ENCODE data around the gene NIT2.
"Not testable (repeated sequence)": the region's sequence is repeated elsewhere in the genome, so short reads cannot be mapped to it uniquely, and the experiment has no call there.

NIT2 gene

DNA sequence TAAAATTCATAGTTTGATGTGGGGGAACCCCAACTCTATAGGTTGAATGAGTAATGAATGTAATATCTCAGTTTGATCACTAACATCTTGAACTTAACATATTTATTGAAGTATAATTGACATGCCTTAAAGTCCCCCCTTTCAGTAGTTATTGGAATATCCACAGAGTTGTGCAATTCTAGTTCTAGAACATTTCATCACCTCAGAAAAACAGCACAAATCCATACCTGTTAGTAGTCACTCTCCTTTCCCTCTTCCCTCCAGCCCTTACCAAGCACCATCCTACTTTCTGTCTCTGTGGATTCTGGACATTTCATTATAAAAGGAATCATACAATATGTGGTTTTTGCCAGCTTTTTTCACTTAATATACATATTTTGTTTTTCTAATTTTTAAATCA, 8.7 kb upstream of the NIT2 start:
- TF ChIP-seq, protein P1, sequence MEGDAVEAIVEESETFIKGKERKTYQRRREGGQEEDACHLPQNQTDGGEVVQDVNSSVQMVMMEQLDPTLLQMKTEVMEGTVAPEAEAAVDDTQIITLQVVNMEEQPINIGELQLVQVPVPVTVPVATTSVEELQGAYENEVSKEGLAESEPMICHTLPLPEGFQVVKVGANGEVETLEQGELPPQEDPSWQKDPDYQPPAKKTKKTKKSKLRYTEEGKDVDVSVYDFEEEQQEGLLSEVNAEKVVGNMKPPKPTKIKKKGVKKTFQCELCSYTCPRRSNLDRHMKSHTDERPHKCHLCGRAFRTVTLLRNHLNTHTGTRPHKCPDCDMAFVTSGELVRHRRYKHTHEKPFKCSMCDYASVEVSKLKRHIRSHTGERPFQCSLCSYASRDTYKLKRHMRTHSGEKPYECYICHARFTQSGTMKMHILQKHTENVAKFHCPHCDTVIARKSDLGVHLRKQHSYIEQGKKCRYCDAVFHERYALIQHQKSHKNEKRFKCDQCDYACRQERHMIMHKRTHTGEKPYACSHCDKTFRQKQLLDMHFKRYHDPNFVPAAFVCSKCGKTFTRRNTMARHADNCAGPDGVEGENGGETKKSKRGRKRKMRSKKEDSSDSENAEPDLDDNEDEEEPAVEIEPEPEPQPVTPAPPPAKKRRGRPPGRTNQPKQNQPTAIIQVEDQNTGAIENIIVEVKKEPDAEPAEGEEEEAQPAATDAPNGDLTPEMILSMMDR (IDR thresholded peaks at IDR 0.05; ENCODE audit: low read depth, low read length, missing control alignments), result no peak
- no peak for DNase-seq (ENCODE audit: extremely low read depth, low read depth)
- no peak overlapping the region for H3K4me3 ChIP-seq (replicated peaks; ENCODE audit: low read depth, low read length)

- H3K4me3 ChIP-seq (replicated peaks; ENCODE audit: low read depth, low read length); DNase-seq (ENCODE audit: extremely low read depth, low read depth): not testable (repeated sequence)
These were observed 7.2 kb upstream of the NIT2 start for GRCh38 chr3:100327377-100327776.

DNA sequence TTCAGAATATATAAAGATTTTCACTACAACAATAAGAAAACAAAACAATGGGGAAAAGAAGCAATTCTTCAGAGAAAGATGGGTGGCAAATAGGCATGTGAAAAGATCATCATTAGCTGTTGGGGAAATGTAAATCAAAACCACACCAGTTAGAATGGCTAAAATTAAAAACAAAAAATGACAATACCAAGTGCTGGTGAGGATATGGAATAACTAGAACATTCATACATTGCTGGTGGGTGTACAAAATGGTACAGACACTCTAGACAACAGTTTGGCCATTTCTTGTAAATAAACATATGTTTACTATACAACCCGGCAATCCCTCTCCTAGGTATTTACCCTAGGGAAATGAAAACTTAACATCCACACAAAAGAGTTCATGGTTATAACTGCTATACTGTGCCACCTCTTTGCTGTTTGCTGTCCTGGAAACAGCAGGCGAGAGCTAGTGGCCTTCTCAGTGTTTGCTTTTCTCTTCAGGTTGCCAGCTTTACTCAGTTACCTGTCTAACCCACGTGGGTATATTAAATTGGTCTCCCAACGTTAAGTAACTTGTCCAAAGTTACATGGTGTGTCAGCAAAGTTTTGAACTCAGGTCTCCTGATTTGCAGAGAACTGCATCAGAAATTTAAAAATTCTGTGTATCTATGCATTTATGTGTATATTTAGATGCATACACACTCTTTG, 4.6 kb upstream of the NIT2 start:
- TF ChIP-seq, protein P1 (IDR thresholded peaks at IDR 0.05; ENCODE audit: low read depth, low read length, missing control alignments), result no peak
- H3K4me3 ChIP-seq (replicated peaks; ENCODE audit: low read depth, low read length), result no peak overlapping the region
- no peak for DNase-seq (ENCODE audit: extremely low read depth, low read depth)

- no peak overlapping the region for H3K4me3 ChIP-seq (replicated peaks; ENCODE audit: low read depth, low read length)
- DNase-seq (ENCODE audit: extremely low read depth, low read depth), result no peak
- TF ChIP-seq, protein P1 (IDR thresholded peaks at IDR 0.05; ENCODE audit: low read depth, low read length, missing control alignments), result no peak
These were observed 3.9 kb upstream of the NIT2 start for GRCh38 chr3:100330651-100331050.

DNA sequence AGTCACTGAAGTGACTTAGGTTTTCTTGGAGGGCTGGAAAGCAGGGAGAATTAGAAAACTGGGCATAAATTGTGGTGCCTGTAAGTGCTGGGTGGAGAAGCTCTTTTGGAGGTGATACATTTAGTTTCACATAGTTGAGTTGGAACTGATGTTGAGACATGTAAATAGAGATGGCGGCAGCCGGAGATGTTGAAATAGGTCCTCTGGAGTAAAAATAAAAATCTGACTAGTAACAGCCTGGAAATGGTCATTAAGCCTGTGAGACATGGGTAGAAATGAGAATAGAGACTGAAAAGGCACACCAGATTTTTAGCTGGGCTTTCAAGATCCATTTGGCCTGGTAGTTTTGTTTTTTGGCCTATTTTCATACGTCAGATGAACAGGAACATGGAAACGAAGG, 2.9 kb upstream of the NIT2 start:
- no peak for DNase-seq (ENCODE audit: extremely low read depth, low read depth)
- TF ChIP-seq, protein P1 (IDR thresholded peaks at IDR 0.05; ENCODE audit: low read depth, low read length, missing control alignments), result no peak
- H3K4me3 ChIP-seq (replicated peaks; ENCODE audit: low read depth, low read length), result no peak overlapping the region

- TF ChIP-seq, protein P1 (IDR thresholded peaks at IDR 0.05; ENCODE audit: low read depth, low read length, missing control alignments), result no peak
- H3K4me3 ChIP-seq (replicated peaks; ENCODE audit: low read depth, low read length), result no peak overlapping the region
- no peak for DNase-seq (ENCODE audit: extremely low read depth, low read depth)
These were observed 1.5 kb upstream of the NIT2 start for GRCh38 chr3:100333051-100333450.

GRCh38 chr3:100333970-100334487, 528 bp upstream of the NIT2 start:
- TF ChIP-seq, protein P1 (IDR thresholded peaks at IDR 0.05; ENCODE audit: low read depth, low read length, missing control alignments), result no peak
- H3K4me3 ChIP-seq (replicated peaks; ENCODE audit: low read depth, low read length), result peak overlapping the region; percentile 66
- no peak for DNase-seq (ENCODE audit: extremely low read depth, low read depth)

Measured in HFF-Myc (cell line).